GM19463 (cell line): Measurements from ENCODE around the gene NFIC.

ENCODE experiments used
- ATAC-seq: cut with Tn5 transposase; IDR thresholded peaks from one replicate; pipeline ENCODE4 v1.9.1; 2021; ENCODE audit warnings: mild to moderate bottlenecking, moderate library complexity; ENCODE audit not compliant: unreplicated experiment

NFIC gene

GRCh38 chr19:3481241-3482090 is 115.1 kb downstream of the NFIC start:
- no peak for ATAC-seq

- ATAC-seq: no peak
These were observed 116.3 kb downstream of the NFIC start for GRCh38 chr19:3482507-3483225.

- no peak for ATAC-seq
These were observed 116.8 kb downstream of the NFIC start, which contains the start of gene SMIM44 for GRCh38 chr19:3483226-3483628. SMIM44 (minus strand) TSS chr19:3483441; CDS start chr19:3483403, 38 bp downstream.

GRCh38 chr19:3491396-3492119 is 125.2 kb downstream of the NFIC start:
- no peak for ATAC-seq

GRCh38 chr19:3492131-3492839 is 125.9 kb downstream of the NFIC start:
- no peak for ATAC-seq

- ATAC-seq: no peak
These were observed 126.5 kb downstream of the NFIC start for GRCh38 chr19:3492919-3493318.

GRCh38 chr19:3493651-3494050 is 127.3 kb downstream of the NFIC start:
- ATAC-seq: no peak

GRCh38 chr19:3494051-3494450 is 127.7 kb downstream of the NFIC start:
- ATAC-seq: no peak

GRCh38 chr19:3494559-3494958 is 128.2 kb downstream of the NFIC start:
- no peak for ATAC-seq

- ATAC-seq: no peak
These were observed 130.2 kb downstream of the NFIC start for GRCh38 chr19:3496392-3497273.

GRCh38 chr19:3497757-3498520 is 131.6 kb downstream of the NFIC start:
- ATAC-seq: no peak

GRCh38 chr19:3499738-3500428 is 133.5 kb downstream of the NFIC start:
- no peak for ATAC-seq

- peak; percentile 87 for ATAC-seq
These were observed 134.2 kb downstream of the NFIC start, which contains the start of gene DOHH for GRCh38 chr19:3500429-3501101. DOHH (minus strand) TSS chr19:3500674; CDS start chr19:3496814, 3,860 bp downstream.

GRCh38 chr19:3501780-3502179 is 135.4 kb downstream of the NFIC start:
- ATAC-seq: no peak

- ATAC-seq: no peak
These were observed 136.7 kb downstream of the NFIC start for GRCh38 chr19:3503036-3503572.

GRCh38 chr19:3504735-3505134 is 138.4 kb downstream of the NFIC start:
- no peak for ATAC-seq

- ATAC-seq: peak; percentile 93
These were observed 139.4 kb downstream of the NFIC start, which contains the start of gene FZR1 for GRCh38 chr19:3505598-3506383. FZR1 (plus strand) TSS chr19:3506311; CDS start chr19:3522990, 16,679 bp downstream.
